H9 (cell line): ENCODE measurements around the gene OTOF. TPM values are rescaled to one million over a fixed set of nuclear protein-coding genes. Genes with fewer than 3 reads are reported as not detected.

Experiments
- DNase-seq: peaks from one replicate; pipeline ENCODE4 v3.0.0-alpha.2; 2017
- H2AFZ ChIP-seq: one replicate; pipeline ENCODE4 v1.6.1; 2013; ENCODE audit warnings: mild to moderate bottlenecking, low read length, control low read depth, moderate library complexity
- H2AK5ac ChIP-seq: 2 replicates; pipeline ENCODE4 v1.6.1; 2013; ENCODE audit warnings: low read length, control low read depth, mixed read lengths; ENCODE audit not compliant: insufficient read length
- H2BK120ac ChIP-seq: one replicate; pipeline ENCODE4 v1.6.1; 2013; ENCODE audit warnings: low read depth, mild to moderate bottlenecking, low read length, control low read depth, inconsistent platforms; ENCODE audit not compliant: poor library complexity, severe bottlenecking
- H2BK12ac ChIP-seq: 2 replicates; pipeline ENCODE4 v1.6.1; 2013; ENCODE audit warnings: low read length, control low read depth, mixed read lengths, low read depth; ENCODE audit not compliant: insufficient read length
- H2BK15ac ChIP-seq: 2 replicates; pipeline ENCODE4 v1.6.1; 2013; ENCODE audit warnings: low read depth, low read length, control low read depth
- H2BK20ac ChIP-seq: one replicate; pipeline ENCODE4 v1.6.1; 2013; ENCODE audit warnings: low read depth, mild to moderate bottlenecking, low read length, control low read depth, inconsistent platforms; ENCODE audit not compliant: poor library complexity, severe bottlenecking
- H2BK5ac ChIP-seq: 2 replicates; pipeline ENCODE4 v1.6.1; 2013; ENCODE audit warnings: low read length, control low read depth, mixed read lengths; ENCODE audit not compliant: insufficient read length
- H3K14ac ChIP-seq: 2 replicates; pipeline ENCODE4 v1.6.1; 2013; ENCODE audit warnings: low read length, control low read depth; ENCODE audit not compliant: insufficient read depth
- H3K18ac ChIP-seq: 2 replicates; pipeline ENCODE4 v1.6.1; 2013; ENCODE audit warnings: low read depth, mild to moderate bottlenecking, mixed read lengths, low read length, control low read depth; ENCODE audit not compliant: insufficient read length
- H3K23ac ChIP-seq: 2 replicates; pipeline ENCODE4 v1.6.1; 2013; ENCODE audit warnings: low read length, control low read depth, mixed read lengths, low read depth; ENCODE audit not compliant: insufficient read length
- H3K23me2 ChIP-seq: 2 replicates; pipeline ENCODE4 v1.6.1; 2013; ENCODE audit warnings: low read depth, mild to moderate bottlenecking, mixed read lengths, low read length, control low read depth; ENCODE audit not compliant: insufficient read length, poor library complexity, severe bottlenecking
- H3K27ac ChIP-seq: 2 replicates; pipeline ENCODE4 v1.5.1; 2013; ENCODE audit warnings: low read length, control low read depth, mixed read lengths, low read depth; ENCODE audit not compliant: insufficient read length
- H3K27me3 ChIP-seq: 2 replicates; pipeline ENCODE4 v1.6.1; 2013; ENCODE audit warnings: low read length, control low read depth, inconsistent platforms; ENCODE audit not compliant: insufficient read depth
- H3K4ac ChIP-seq: 2 replicates; pipeline ENCODE4 v1.6.1; 2013; ENCODE audit warnings: low read depth, mild to moderate bottlenecking, control low read depth, inconsistent platforms, low read length, moderate library complexity
- H3K4me1 ChIP-seq: 2 replicates; pipeline ENCODE4 v1.6.1; 2013; ENCODE audit warnings: low read length, control low read depth, inconsistent platforms; ENCODE audit not compliant: insufficient read depth
- H3K4me2 ChIP-seq: 2 replicates; pipeline ENCODE4 v1.6.1; 2013; ENCODE audit warnings: low read length, control low read depth, mixed read lengths; ENCODE audit not compliant: insufficient read length, insufficient read depth
- H3K56ac ChIP-seq: 2 replicates; pipeline ENCODE4 v1.6.1; 2013; ENCODE audit warnings: low read depth, mild to moderate bottlenecking, mixed read lengths, low read length, control low read depth; ENCODE audit not compliant: insufficient read length
- H3K79me1 ChIP-seq: 2 replicates; pipeline ENCODE4 v1.6.1; 2013; ENCODE audit warnings: low read depth, mild to moderate bottlenecking, moderate library complexity, low read length, control low read depth, inconsistent platforms; ENCODE audit not compliant: insufficient read depth, poor library complexity, severe bottlenecking
- H3K79me2 ChIP-seq: 2 replicates; pipeline ENCODE4 v1.6.1; 2013; ENCODE audit warnings: low read length, control low read depth, inconsistent platforms; ENCODE audit not compliant: insufficient read depth
- H3K9ac ChIP-seq: 2 replicates; pipeline ENCODE4 v1.6.1; 2013; ENCODE audit warnings: low read length, control low read depth, mixed read lengths; ENCODE audit not compliant: insufficient read length; ENCODE audit errors: extremely low read depth
- H3K9me3 ChIP-seq: one replicate; pipeline ENCODE4 v1.6.1; 2013; ENCODE audit warnings: low read depth, low read length, inconsistent platforms; ENCODE audit not compliant: control insufficient read depth
- H3T11ph ChIP-seq: one replicate; pipeline ENCODE4 v1.6.1; 2013; ENCODE audit warnings: mild to moderate bottlenecking, low read length, control low read depth, inconsistent platforms
- H4K20me1 ChIP-seq: one replicate; pipeline ENCODE4 v1.6.1; 2013; ENCODE audit not compliant: control insufficient read depth, insufficient read length, insufficient read depth
- H4K5ac ChIP-seq: 2 replicates; pipeline ENCODE4 v1.6.1; 2013; ENCODE audit warnings: low read depth, mild to moderate bottlenecking, mixed read lengths, low read length, control low read depth; ENCODE audit not compliant: insufficient read length
- H4K8ac ChIP-seq: replicated peaks from 2 replicates; pipeline ENCODE4 v1.6.1; 2013; ENCODE audit warnings: low read length, control low read depth, mixed read lengths, low read depth; ENCODE audit not compliant: insufficient read length
- H4K91ac ChIP-seq: 2 replicates; pipeline ENCODE4 v1.6.1; 2013; ENCODE audit warnings: low read depth, mild to moderate bottlenecking, moderate library complexity, mixed read lengths, low read length, control low read depth; ENCODE audit not compliant: insufficient read length
- H3K27ac Mint-ChIP-seq, 3 experiments: 2 replicates in 2 of 3; 3 replicates in 1 of 3; pipeline ENCODE4 v1.8.0; 2020 to 2021; ENCODE audit warnings: mixed read lengths in 3 of 3, mild to moderate bottlenecking in 1 of 3, moderate library complexity in 1 of 3
- H3K27me3 Mint-ChIP-seq: 2 replicates; pipeline ENCODE4 v1.8.0; 2021; ENCODE audit warnings: low read depth, mild to moderate bottlenecking, moderate library complexity, mixed read lengths
- H3K36me3 Mint-ChIP-seq, 3 experiments: 2 replicates in 2 of 3; 3 replicates in 1 of 3; pipeline ENCODE4 v1.8.0; 2020 to 2021; ENCODE audit warnings: low read depth in 3 of 3, mixed read lengths in 3 of 3; ENCODE audit not compliant: insufficient read depth in 1 of 3
- H3K4me1 Mint-ChIP-seq, 2 experiments: 2 replicates each; pipeline ENCODE4 v1.8.0; 2020; ENCODE audit warnings: mixed read lengths in 2 of 2
- H3K4me3 Mint-ChIP-seq, 2 experiments: 2 replicates in 1 of 2; 3 replicates in 1 of 2; pipeline ENCODE4 v1.8.0; 2020 to 2021; ENCODE audit warnings: mild to moderate bottlenecking in 2 of 2, mixed read lengths in 2 of 2, moderate library complexity in 1 of 2
- H3K9me3 Mint-ChIP-seq, 2 experiments: 2 replicates in 1 of 2; 3 replicates in 1 of 2; pipeline ENCODE4 v1.8.0; 2020; ENCODE audit warnings: mild to moderate bottlenecking in 2 of 2, mixed read lengths in 2 of 2, moderate library complexity in 1 of 2
- WGBS: extraction: QIAGEN DNeasy Blood & Tissue Kit; methylation state at CpG from one replicate; pipeline ENCODE4 v1.1.7; 2013; ENCODE audit warnings: missing lambda C conversion rate, low lambda C conversion rate, mixed read lengths; ENCODE audit not compliant: insufficient read length; ENCODE audit errors: extremely low coverage; 5-methylcytosine and 5-hydroxymethylcytosine counted together
- total RNA-seq: library from RNA; stranded (reverse); gene quantifications from 2 replicates; pipeline ENCODE4 v1.2.1, GENCODE V29; 2021
- TF ChIP-seq, protein P1 (sequence below): fragments of 200-600 bp; sonication (generic); conservative IDR thresholded peaks from 3 replicates; pipeline ENCODE4 v1.8.0; 2021; ENCODE audit warnings: antibody characterized with exemption, mild to moderate bottlenecking

Gene OTOF
- total RNA-seq, 1 experiment from 2014 or later = 0.35 TPM

DNA sequence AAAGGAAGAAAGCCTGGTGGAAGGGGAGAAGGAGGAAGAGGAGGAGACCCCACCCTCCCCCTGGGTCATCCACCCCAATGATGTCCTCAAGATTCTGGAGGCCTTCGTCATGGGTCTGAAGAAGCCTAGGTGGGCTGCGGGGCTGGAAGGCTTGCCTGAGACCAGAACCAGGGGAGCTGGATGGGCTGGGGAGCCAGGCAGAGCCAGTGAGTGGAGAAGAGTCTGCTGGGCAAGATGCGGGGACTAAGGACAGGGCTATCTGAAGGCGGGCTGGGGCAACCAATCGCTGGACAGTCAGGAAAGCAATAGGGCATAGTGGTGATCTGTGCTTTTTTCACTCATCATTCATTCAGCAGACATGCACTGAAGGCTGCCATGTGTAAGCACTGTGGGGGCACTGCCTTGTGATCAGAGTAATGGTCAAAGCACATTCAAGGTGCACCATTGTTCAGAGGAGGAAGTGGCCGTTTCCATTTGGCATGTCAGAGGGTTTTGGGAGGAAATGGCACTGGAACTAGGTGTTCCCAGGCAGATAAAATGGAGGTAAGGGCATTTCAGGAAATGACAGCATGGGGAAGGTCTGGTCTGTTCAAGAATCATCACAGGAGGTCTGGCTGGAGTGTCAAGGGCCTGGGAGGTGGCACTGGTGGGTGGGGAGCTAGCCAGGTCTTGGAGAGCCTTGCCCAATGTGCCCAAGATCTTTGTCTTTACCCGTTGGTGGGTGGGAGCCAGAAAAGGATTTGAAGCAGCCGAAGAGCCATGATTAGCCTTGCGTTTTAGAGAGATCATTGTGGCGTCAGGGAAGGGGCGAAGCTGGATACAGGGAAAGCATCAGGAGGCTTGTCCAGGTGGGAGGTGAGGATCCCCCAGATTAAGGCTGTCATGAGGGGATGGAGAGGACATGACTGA, 24.2 kb downstream of the OTOF start:
- H2BK12ac ChIP-seq = no peak overlapping the region
- no peak overlapping the region for H2BK20ac ChIP-seq
- H3K27me3 ChIP-seq = no peaks in the 10 kb centered on the region
- H4K20me1 ChIP-seq = no peaks in the 10 kb centered on the region
- TF ChIP-seq, protein P1, sequence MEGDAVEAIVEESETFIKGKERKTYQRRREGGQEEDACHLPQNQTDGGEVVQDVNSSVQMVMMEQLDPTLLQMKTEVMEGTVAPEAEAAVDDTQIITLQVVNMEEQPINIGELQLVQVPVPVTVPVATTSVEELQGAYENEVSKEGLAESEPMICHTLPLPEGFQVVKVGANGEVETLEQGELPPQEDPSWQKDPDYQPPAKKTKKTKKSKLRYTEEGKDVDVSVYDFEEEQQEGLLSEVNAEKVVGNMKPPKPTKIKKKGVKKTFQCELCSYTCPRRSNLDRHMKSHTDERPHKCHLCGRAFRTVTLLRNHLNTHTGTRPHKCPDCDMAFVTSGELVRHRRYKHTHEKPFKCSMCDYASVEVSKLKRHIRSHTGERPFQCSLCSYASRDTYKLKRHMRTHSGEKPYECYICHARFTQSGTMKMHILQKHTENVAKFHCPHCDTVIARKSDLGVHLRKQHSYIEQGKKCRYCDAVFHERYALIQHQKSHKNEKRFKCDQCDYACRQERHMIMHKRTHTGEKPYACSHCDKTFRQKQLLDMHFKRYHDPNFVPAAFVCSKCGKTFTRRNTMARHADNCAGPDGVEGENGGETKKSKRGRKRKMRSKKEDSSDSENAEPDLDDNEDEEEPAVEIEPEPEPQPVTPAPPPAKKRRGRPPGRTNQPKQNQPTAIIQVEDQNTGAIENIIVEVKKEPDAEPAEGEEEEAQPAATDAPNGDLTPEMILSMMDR = no peak
- no peak overlapping the region for H3K27ac ChIP-seq
- no peak overlapping the region for H4K91ac ChIP-seq
- Mint-ChIP-seq H3K9me3 (peaks cover 0 to 3% of the 10 kb centered on the region in 2 experiments; a peak in 1 of 5 replicates), H3K27me3 (no peaks in the 10 kb centered on the region; the same call in none of the 2 replicates), H3K4me3 (no peak overlapping the region; a peak in 2 of 5 replicates), H3K36me3 (no peaks in the 10 kb centered on the region), H3K27ac (no peak overlapping the region; a peak in 1 of 7 replicates), H3K4me1 (peaks cover 12% of the 10 kb centered on the region in 2 experiments; a peak in 2 of 4 replicates)
- H3K4me1 ChIP-seq = no peaks in the 10 kb centered on the region
- no peak overlapping the region for H3K14ac ChIP-seq
- H3K18ac ChIP-seq = no peak overlapping the region
- H2BK5ac ChIP-seq = no peak overlapping the region
- H2AK5ac ChIP-seq = no peak overlapping the region
- no peaks in the 10 kb centered on the region for H3K79me1 ChIP-seq
- no peak overlapping the region for H2BK120ac ChIP-seq
- no peak overlapping the region for H2BK15ac ChIP-seq
- H3K4ac ChIP-seq = no peak overlapping the region
- H3K23me2 ChIP-seq = no peaks in the 10 kb centered on the region
- H2AFZ ChIP-seq = no peak overlapping the region
- H4K8ac ChIP-seq = no peak overlapping the region
- H3K9me3 ChIP-seq = no peaks in the 10 kb centered on the region
- no CpG with 5 or more reads among the region's 11 CpGs for WGBS
- no peaks in the 10 kb centered on the region for H3K79me2 ChIP-seq
- no peak overlapping the region for H3K9ac ChIP-seq
- no peak overlapping the region for H3K4me2 ChIP-seq
- no peak overlapping the region for H3K23ac ChIP-seq
- no peak overlapping the region for H3T11ph ChIP-seq
- no peak for DNase-seq
- no peak overlapping the region for H4K5ac ChIP-seq
- H3K56ac ChIP-seq = no peak overlapping the region
